HCT116 (cell line): Measurements from ENCODE around the gene PHF2. TPM values are rescaled to one million over a fixed set of nuclear protein-coding genes. Genes with fewer than 3 reads are reported as not detected.

ENCODE experiments used
- ATAC-seq: fragments of 200-7000 bp; cut with Tn5 transposase; 2 replicates; pipeline ENCODE4 v1.9.1; 2020; ENCODE audit warnings: mild to moderate bottlenecking, moderate library complexity
- BruUV-seq: library from RNA; stranded (reverse); fragments of 400-500 nt; replicated peaks from 2 replicates; lab custom pipeline; 2021; lab: Mats Ljungman, UMichigan
- CTCF ChIA-PET: fragments of 300-600 bp; sonication (Branson Sonifier 250); formaldehyde crosslinking; loops from one replicate; lab custom pipeline; 2021; ENCODE audit warnings: antibody characterized with exemption; lab: Charles Lee
- POLR2A ChIA-PET: fragments of 300-600, 350-600 bp; sonication (Branson Sonifier 250); formaldehyde crosslinking; loops from one replicate; lab custom pipeline; 2021; ENCODE audit warnings: antibody characterized with exemption; lab: Charles Lee
- RAD21 ChIA-PET, 2 experiments: fragments of 300-600 bp; sonication (Branson Sonifier 250); formaldehyde crosslinking; loops; one replicate each; lab custom pipeline; 2023; ENCODE audit warnings: low total read pairs in 2 of 2; ENCODE audit not compliant: uncharacterized antibody in 2 of 2, unreplicated experiment in 2 of 2, low non-redundant PET in 1 of 2; lab: Charles Lee
- DNase-seq: peaks from one replicate; pipeline ENCODE4 v3.0.0-alpha.2; 2010; ENCODE audit warnings: low read depth, low spot score
- H2AFZ ChIP-seq: fragments of 200-600 bp; shearing (Covaris generic), sonication (generic); 2 replicates; pipeline ENCODE4 v1.6.1; 2017; ENCODE audit warnings: low read depth, mixed run types, mixed read lengths, antibody characterized with exemption, low read length; ENCODE audit not compliant: poor library complexity, severe bottlenecking
- H3K27ac ChIP-seq: 2 replicates; pipeline ENCODE4 v1.5.1; 2012; ENCODE audit warnings: low read depth, low read length
- H3K27me3 ChIP-seq: fragments of 200-600 bp; sonication (generic); 2 replicates; pipeline ENCODE4 v1.6.1; 2016; ENCODE audit warnings: mixed run types, low read length, mixed read lengths; ENCODE audit not compliant: insufficient read depth
- H3K36me3 ChIP-seq, 2 experiments: fragments of 200-500 bp in 1 of 2; fragments of 200-600 bp in 1 of 2; sonication (Bioruptor generic) in 1 of 2; sonication (generic) in 1 of 2; 2 replicates each; pipeline versions ENCODE4 v1.5.1 to v1.6.1; 2014 to 2016; ENCODE audit warnings: low read length in 2 of 2, inconsistent platforms in 1 of 2, mixed read lengths in 1 of 2, mixed run types in 1 of 2; ENCODE audit not compliant: insufficient read depth in 2 of 2, control insufficient read depth in 1 of 2
- H3K4me1 ChIP-seq, 2 experiments: fragments of 200-600 bp in 1 of 2; sonication (generic) in 1 of 2; 2 replicates each; pipeline versions ENCODE4 v1.5.1 to v1.6.1; 2012 to 2017; ENCODE audit warnings: low read length in 2 of 2, inconsistent platforms in 1 of 2, mild to moderate bottlenecking in 1 of 2, mixed read lengths in 1 of 2, mixed run types in 1 of 2, moderate library complexity in 1 of 2; ENCODE audit not compliant: insufficient read depth in 2 of 2, control insufficient read depth in 1 of 2
- H3K4me2 ChIP-seq: fragments of 200-600 bp; sonication (generic); 2 replicates; pipeline ENCODE4 v1.6.1; 2017; ENCODE audit warnings: mixed run types, low read length, mixed read lengths
- H3K4me3 ChIP-seq, 2 experiments: fragments of 200-600 bp in 1 of 2; sonication (generic) in 1 of 2; replicated peaks in 1 of 2; 2 replicates each; pipeline ENCODE4 v1.5.1; 2011 to 2016; ENCODE audit warnings: low read length in 2 of 2, control low read depth in 1 of 2, low read depth in 1 of 2, mild to moderate bottlenecking in 1 of 2, mixed read lengths in 1 of 2, mixed run types in 1 of 2
- H3K79me2 ChIP-seq: fragments of 200-600 bp; sonication (generic); 2 replicates; pipeline ENCODE4 v1.6.1; 2017; ENCODE audit warnings: mild to moderate bottlenecking, mixed run types, low read length, moderate library complexity, mixed read lengths; ENCODE audit not compliant: insufficient read depth
- H3K9ac ChIP-seq: fragments of 200-600 bp; sonication (generic); 2 replicates; pipeline ENCODE4 v1.6.1; 2016; ENCODE audit warnings: low read length, mixed read lengths
- H3K9me2 ChIP-seq: fragments of 200-600 bp; sonication (generic), shearing (Covaris generic); 2 replicates; pipeline ENCODE4 v1.6.1; 2017; ENCODE audit warnings: mixed run types, mild to moderate bottlenecking, moderate library complexity; ENCODE audit not compliant: insufficient read depth
- H3K9me3 ChIP-seq, 2 experiments: fragments of 200-500 bp in 1 of 2; fragments of 200-600 bp in 1 of 2; sonication (Bioruptor generic) in 1 of 2; sonication (generic) in 1 of 2; 2 replicates each; pipeline ENCODE4 v1.6.1; 2014 to 2017; ENCODE audit warnings: low read length in 2 of 2, mixed read lengths in 2 of 2, inconsistent platforms in 1 of 2, low read depth in 1 of 2, mild to moderate bottlenecking in 1 of 2, mixed run types in 1 of 2, moderate library complexity in 1 of 2; ENCODE audit not compliant: control insufficient read depth in 1 of 2, insufficient read depth in 1 of 2
- H4K20me1 ChIP-seq: fragments of 200-600 bp; sonication (generic), shearing (Covaris generic); 2 replicates; pipeline ENCODE4 v1.6.1; 2017; ENCODE audit warnings: mixed run types, mild to moderate bottlenecking, moderate library complexity; ENCODE audit not compliant: insufficient read depth
- ATF3 ChIP-seq: IDR thresholded peaks from 2 replicates; pipeline ENCODE4 v1.6.1; 2012
- EGR1 ChIP-seq: IDR thresholded peaks from 2 replicates; pipeline ENCODE4 v1.6.1; 2012; ENCODE audit warnings: low read depth
- ELF1 ChIP-seq: IDR thresholded peaks from 2 replicates; pipeline ENCODE4 v1.6.1; 2012; ENCODE audit warnings: low read depth, borderline replicate concordance
- EZH2phosphoT487 ChIP-seq: fragments of 200-600 bp; IDR thresholded peaks from 2 replicates; pipeline ENCODE4 v1.6.1; 2018; ENCODE audit warnings: antibody characterized with exemption, borderline replicate concordance
- RAD21 ChIP-seq: IDR thresholded peaks from 2 replicates; pipeline ENCODE4 v1.6.1; 2012; ENCODE audit warnings: low read depth, mild to moderate bottlenecking
- REST ChIP-seq: IDR thresholded peaks from 2 replicates; pipeline ENCODE4 v1.6.1; 2012; ENCODE audit warnings: low read depth
- SIN3A ChIP-seq: IDR thresholded peaks from 2 replicates; pipeline ENCODE4 v1.6.1; 2012; ENCODE audit warnings: low read depth
- SP1 ChIP-seq: IDR thresholded peaks from 2 replicates; pipeline ENCODE4 v1.6.1; 2012; ENCODE audit warnings: low read depth
- TCF7L2 ChIP-seq: IDR thresholded peaks from 2 replicates; pipeline ENCODE4 v1.7.0; 2011; ENCODE audit warnings: borderline replicate concordance, inconsistent platforms; ENCODE audit not compliant: insufficient read depth, insufficient read length; ENCODE audit errors: extremely low read depth
- YY1 ChIP-seq: IDR thresholded peaks from 2 replicates; pipeline ENCODE4 v1.6.1; 2011; ENCODE audit warnings: low read length, low read depth, moderate library complexity, mild to moderate bottlenecking; ENCODE audit not compliant: insufficient replicate concordance; ENCODE audit errors: extremely low read depth
- ZFX ChIP-seq: fragments of 450-650 bp; IDR thresholded peaks from 2 replicates; pipeline ENCODE4 v1.6.1; 2017
- ZNF274 ChIP-seq: fragments of 200-500 bp; sonication (Bioruptor generic); IDR thresholded peaks from 2 replicates; pipeline ENCODE4 v1.6.1; 2014; ENCODE audit warnings: mild to moderate bottlenecking, low read depth, low read length, inconsistent platforms
- intact Hi-C: fragments of 100-400 bp; cut with micrococcal nuclease; formaldehyde crosslinking; loops from 2 replicates; pipeline ENCODE4 v1.10.0; 2022
- total RNA-seq: library from RNA; stranded (reverse); gene quantifications from one replicate; pipeline ENCODE4 v1.2.1, GENCODE V29; 2021; ENCODE audit not compliant: unreplicated experiment

PHF2 gene
- total RNA-seq, 1 experiment from 2014 or later: 20.6 TPM

- H3K9ac ChIP-seq: no peak overlapping the region
- no peaks in the 10 kb centered on the region for H3K79me2 ChIP-seq
- H4K20me1 ChIP-seq: no peaks in the 10 kb centered on the region
- TF ChIP-seq YY1: no peak
- no peak for TF ChIP-seq ZFX
- TF ChIP-seq RAD21: no peak
- no peak for TF ChIP-seq EGR1
- no peak for TF ChIP-seq ZNF274
- TF ChIP-seq REST: no peak
- TF ChIP-seq SIN3A: no peak
- TF ChIP-seq TCF7L2: no peak
- no peak for TF ChIP-seq EZH2phosphoT487
- TF ChIP-seq ATF3: no peak
- TF ChIP-seq SP1: no peak
- TF ChIP-seq ELF1: no peak
- TF ChIP-seq, all 23 proteins: peak for 0
- no peaks in the 10 kb centered on the region for H3K27me3 ChIP-seq
- DNase-seq (no peak), ATAC-seq (no peak)
- no peaks in the 10 kb centered on the region for H3K36me3 ChIP-seq
- H3K9me3 ChIP-seq: no peaks in the 10 kb centered on the region; a peak in 1 of 4 replicates
- CTCF ChIA-PET: no interaction called here
- no peak overlapping the region for H3K4me3 ChIP-seq
- H2AFZ ChIP-seq: no peak overlapping the region
- no peaks in the 10 kb centered on the region for H3K4me1 ChIP-seq
- intact Hi-C loops: no loop called here
- H3K9me2 ChIP-seq: no peaks in the 10 kb centered on the region
- no TSS peak for BruUV-seq
- RAD21 ChIA-PET: no interaction called here
- H3K4me2 ChIP-seq: no peak overlapping the region
- H3K27ac ChIP-seq: no peak overlapping the region
- POLR2A ChIA-PET: no interaction called here
Measured at GRCh38 chr9:93675336-93676150, 99.2 kb downstream of the PHF2 start.
